T-helper 1 cell treated with Interleukin-12 subunit alpha and Interleukin-12 subunit beta and Interleukin-4 antibody, amounts not matched to agents 30 μg/mL and 1 μg/mL, for 36 hours (primary cell): ENCODE data around the gene PREX1.
A peak's percentile ranks its signal among the peaks of the same experiment; 100 is the strongest.

Source experiments
- H3K27ac Mint-ChIP-seq: one replicate; pipeline ENCODE4 v1.8.0; 2021; ENCODE audit warnings: mild to moderate bottlenecking, mixed read lengths
- H3K27me3 Mint-ChIP-seq: one replicate; pipeline ENCODE4 v1.8.0; 2021; ENCODE audit warnings: low read depth, mixed read lengths
- H3K36me3 Mint-ChIP-seq: one replicate; pipeline ENCODE4 v1.8.0; 2021; ENCODE audit warnings: low read depth, mixed read lengths
- H3K4me1 Mint-ChIP-seq: one replicate; pipeline ENCODE4 v1.8.0; 2021; ENCODE audit warnings: low read depth, mixed read lengths
- H3K4me3 Mint-ChIP-seq: one replicate; pipeline ENCODE4 v1.8.0; 2021; ENCODE audit warnings: mild to moderate bottlenecking, moderate library complexity, mixed read lengths
- H3K9me3 Mint-ChIP-seq: one replicate; pipeline ENCODE4 v1.8.0; 2021; ENCODE audit warnings: mixed read lengths

PREX1 gene

GRCh38 chr20:48658198-48658476, 169.7 kb downstream of the PREX1 start:
- Mint-ChIP-seq H3K27me3 (no peaks in the 10 kb centered on the region), H3K36me3 (peaks cover 68% of the 10 kb centered on the region), H3K4me3 (no peak overlapping the region), H3K9me3 (peaks cover 3% of the 10 kb centered on the region), H3K4me1 (peaks cover 15% of the 10 kb centered on the region), H3K27ac (peak overlapping the region; percentile 24)

GRCh38 chr20:48657426-48658197, 170.2 kb downstream of the PREX1 start:
- no peaks in the 10 kb centered on the region for H3K27me3 Mint-ChIP-seq
- no peak overlapping the region for H3K4me3 Mint-ChIP-seq
- peaks cover 3% of the 10 kb centered on the region for H3K9me3 Mint-ChIP-seq
- H3K27ac Mint-ChIP-seq: peak overlapping the region; percentile 24
- peaks cover 15% of the 10 kb centered on the region for H3K4me1 Mint-ChIP-seq
- peaks cover 63% of the 10 kb centered on the region for H3K36me3 Mint-ChIP-seq

GRCh38 chr20:48656661-48657211, 171.1 kb downstream of the PREX1 start:
- H3K27me3 Mint-ChIP-seq: no peaks in the 10 kb centered on the region
- no peak overlapping the region for H3K4me3 Mint-ChIP-seq
- peaks cover 3% of the 10 kb centered on the region for H3K9me3 Mint-ChIP-seq
- peaks cover 15% of the 10 kb centered on the region for H3K4me1 Mint-ChIP-seq
- H3K27ac Mint-ChIP-seq: peak overlapping the region; percentile 19
- H3K36me3 Mint-ChIP-seq: peaks cover 56% of the 10 kb centered on the region

DNA sequence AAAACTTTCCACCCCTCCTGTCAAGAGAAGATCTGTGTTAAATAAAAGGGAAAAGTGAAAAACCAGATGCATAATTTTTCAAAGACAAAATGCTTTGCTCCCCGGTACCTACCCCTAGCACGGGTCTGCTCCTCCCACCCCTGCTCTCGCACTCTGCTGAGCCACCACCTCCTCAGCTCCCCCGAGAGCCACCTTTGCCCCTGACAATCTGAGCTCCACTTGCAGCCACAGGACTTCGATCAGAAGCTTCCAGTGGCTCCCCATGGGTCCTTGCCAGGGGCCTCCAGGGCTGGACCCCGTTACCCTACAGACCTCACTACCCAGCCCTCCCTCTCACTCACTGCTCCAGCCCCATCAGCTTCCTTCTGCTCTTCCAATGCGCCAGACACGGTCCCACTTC, 171.7 kb downstream of the PREX1 start:
- Mint-ChIP-seq H3K36me3 (peaks cover 58% of the 10 kb centered on the region), H3K27me3 (no peaks in the 10 kb centered on the region), H3K9me3 (peaks cover 3% of the 10 kb centered on the region), H3K4me1 (peaks cover 15% of the 10 kb centered on the region), H3K27ac (peak overlapping the region; percentile 19), H3K4me3 (no peak overlapping the region)

DNA sequence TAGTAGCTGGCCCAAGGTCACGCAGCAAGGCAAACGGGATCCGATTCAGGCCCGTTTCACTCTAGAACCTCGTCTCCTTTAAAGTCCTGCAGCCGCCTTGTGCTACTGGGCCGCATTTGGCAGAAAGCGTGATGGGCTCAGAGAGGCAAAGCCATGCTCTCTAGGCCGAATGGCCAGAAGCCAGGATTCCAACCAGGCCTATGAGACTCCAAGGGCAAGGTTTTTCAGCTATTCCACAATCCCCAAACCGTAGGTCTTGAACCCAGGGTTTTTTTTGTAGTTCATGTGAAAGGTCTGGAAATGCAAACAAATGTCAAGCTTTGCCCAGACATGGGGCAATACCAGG, 174.1 kb downstream of the PREX1 start:
- H3K9me3 Mint-ChIP-seq: no peaks in the 10 kb centered on the region
- H3K4me3 Mint-ChIP-seq: no peak overlapping the region
- no peak overlapping the region for H3K27ac Mint-ChIP-seq
- peaks cover 55% of the 10 kb centered on the region for H3K36me3 Mint-ChIP-seq
- H3K4me1 Mint-ChIP-seq: peaks cover 8% of the 10 kb centered on the region
- no peaks in the 10 kb centered on the region for H3K27me3 Mint-ChIP-seq

- H3K36me3 Mint-ChIP-seq: peaks cover 55% of the 10 kb centered on the region
- H3K9me3 Mint-ChIP-seq: no peaks in the 10 kb centered on the region
- H3K4me1 Mint-ChIP-seq: peaks cover 7% of the 10 kb centered on the region
- H3K27me3 Mint-ChIP-seq: no peaks in the 10 kb centered on the region
- H3K27ac Mint-ChIP-seq: no peak overlapping the region
- no peak overlapping the region for H3K4me3 Mint-ChIP-seq
These were observed 174.7 kb downstream of the PREX1 start for GRCh38 chr20:48652961-48653705.

DNA sequence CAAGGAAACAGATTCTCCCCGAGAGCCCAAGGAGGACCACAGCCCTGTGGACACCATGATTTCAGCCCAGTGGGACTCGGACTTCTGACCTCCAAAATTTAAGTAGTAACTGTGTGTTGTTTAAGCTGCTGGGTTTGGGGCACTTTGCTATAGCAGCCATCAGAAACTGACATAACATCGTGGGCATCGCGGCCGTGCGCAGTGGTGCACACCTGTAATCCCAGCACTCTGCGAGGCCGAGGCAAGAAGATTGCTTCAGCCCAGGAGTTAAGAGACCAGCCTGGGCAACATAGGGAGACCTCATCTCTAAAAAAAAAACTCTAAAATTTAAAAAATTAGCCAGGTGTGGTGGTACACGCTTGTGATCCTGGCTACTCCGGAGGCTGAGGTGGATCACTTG, 175.8 kb downstream of the PREX1 start:
- H3K27me3 Mint-ChIP-seq: no peaks in the 10 kb centered on the region
- peaks cover 53% of the 10 kb centered on the region for H3K36me3 Mint-ChIP-seq
- no peak overlapping the region for H3K27ac Mint-ChIP-seq
- no peak overlapping the region for H3K4me3 Mint-ChIP-seq
- peaks cover 2% of the 10 kb centered on the region for H3K4me1 Mint-ChIP-seq
- H3K9me3 Mint-ChIP-seq: no peaks in the 10 kb centered on the region

GRCh38 chr20:48651271-48651670, 176.5 kb downstream of the PREX1 start:
- Mint-ChIP-seq H3K27ac (no peak overlapping the region), H3K9me3 (no peaks in the 10 kb centered on the region), H3K36me3 (peaks cover 48% of the 10 kb centered on the region), H3K4me1 (no peaks in the 10 kb centered on the region), H3K27me3 (no peaks in the 10 kb centered on the region), H3K4me3 (no peak overlapping the region)

GRCh38 chr20:48649868-48650267, 177.9 kb downstream of the PREX1 start:
- Mint-ChIP-seq H3K27ac (no peak overlapping the region), H3K4me3 (no peak overlapping the region), H3K36me3 (peaks cover 49% of the 10 kb centered on the region), H3K27me3 (no peaks in the 10 kb centered on the region), H3K9me3 (no peaks in the 10 kb centered on the region), H3K4me1 (no peaks in the 10 kb centered on the region)

DNA sequence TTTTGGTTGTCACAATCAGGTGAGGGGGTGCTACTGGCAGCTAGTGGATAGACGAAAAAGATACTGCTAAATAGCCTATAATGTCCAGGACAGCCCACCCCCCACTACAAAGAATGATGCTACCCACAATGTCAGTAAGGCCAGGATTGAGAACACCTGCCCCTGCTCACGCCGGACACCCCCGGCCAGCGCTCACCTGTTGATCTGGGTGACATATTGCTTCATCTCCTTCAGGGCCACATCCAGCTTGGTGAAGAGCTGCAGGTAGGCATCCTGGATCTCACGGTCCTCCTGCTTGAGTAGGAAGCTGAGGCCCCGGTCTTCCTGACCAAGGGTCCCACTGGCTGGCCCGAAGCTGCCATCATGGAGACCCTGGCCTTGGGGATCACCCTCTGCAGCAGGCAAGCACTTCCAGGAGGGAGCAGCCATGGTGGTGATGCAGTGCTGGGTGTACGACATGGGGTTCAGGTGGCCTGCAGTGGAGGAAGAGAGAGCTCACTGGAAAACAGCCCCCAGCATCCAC, 178.6 kb downstream of the PREX1 start:
- no peak overlapping the region for H3K27ac Mint-ChIP-seq
- peaks cover 53% of the 10 kb centered on the region for H3K36me3 Mint-ChIP-seq
- no peak overlapping the region for H3K4me3 Mint-ChIP-seq
- H3K9me3 Mint-ChIP-seq: no peaks in the 10 kb centered on the region
- no peaks in the 10 kb centered on the region for H3K4me1 Mint-ChIP-seq
- no peaks in the 10 kb centered on the region for H3K27me3 Mint-ChIP-seq

DNA sequence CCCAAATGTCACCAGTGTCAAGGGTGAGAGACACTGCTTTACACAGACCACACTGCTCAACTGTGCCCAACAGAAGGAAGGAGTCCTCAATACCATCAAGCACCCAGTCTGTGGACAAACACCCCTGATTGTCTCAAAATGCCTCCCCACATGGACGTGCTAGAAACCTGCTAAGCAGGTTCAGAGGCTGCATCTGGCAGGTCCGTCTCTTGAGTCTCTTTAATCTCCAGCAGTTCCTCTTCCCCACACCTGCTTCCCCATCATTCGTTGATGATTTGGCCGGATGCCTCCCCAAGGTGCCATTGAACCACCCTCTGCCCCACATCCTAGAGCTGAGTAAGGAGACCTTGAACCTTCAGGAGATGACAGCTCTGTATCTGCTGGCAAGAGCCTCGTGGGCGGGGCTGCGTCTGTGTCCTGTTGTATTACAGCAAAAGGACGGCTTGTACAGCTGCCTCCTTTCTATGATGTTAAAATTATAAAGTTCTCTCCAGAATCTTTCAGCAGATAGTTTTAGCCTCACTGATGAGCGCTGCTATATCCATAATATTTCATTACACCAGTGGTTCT, 179.2 kb downstream of the PREX1 start:
- Mint-ChIP-seq H3K4me3 (no peak overlapping the region), H3K9me3 (no peaks in the 10 kb centered on the region), H3K27me3 (no peaks in the 10 kb centered on the region), H3K27ac (peak overlapping the region; percentile 36), H3K36me3 (peaks cover 55% of the 10 kb centered on the region), H3K4me1 (no peaks in the 10 kb centered on the region)

GRCh38 chr20:48647858-48648257, 179.9 kb downstream of the PREX1 start:
- Mint-ChIP-seq H3K4me1 (no peaks in the 10 kb centered on the region), H3K27me3 (no peaks in the 10 kb centered on the region), H3K9me3 (no peaks in the 10 kb centered on the region), H3K36me3 (peaks cover 53% of the 10 kb centered on the region), H3K4me3 (no peak overlapping the region), H3K27ac (no peak overlapping the region)

DNA sequence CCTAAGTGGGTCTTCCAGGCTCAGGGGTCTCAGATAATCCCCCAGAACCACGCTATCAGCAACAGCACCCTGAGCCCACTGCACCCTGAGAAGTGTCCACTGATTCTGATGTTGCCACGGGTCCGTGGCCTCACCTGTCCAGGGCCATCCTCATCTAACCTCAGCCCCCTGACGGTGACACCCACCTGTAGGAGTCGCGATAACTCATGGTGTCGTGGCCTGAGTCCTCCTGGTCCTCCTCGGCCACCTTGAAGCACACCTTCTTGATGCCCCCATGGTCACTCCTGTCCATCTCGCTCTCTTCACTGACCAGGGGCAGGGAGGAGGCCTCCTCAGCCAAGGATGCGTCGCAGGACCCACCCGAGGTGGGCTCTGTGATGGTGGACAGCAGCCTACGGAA, 182.1 kb downstream of the PREX1 start:
- H3K27me3 Mint-ChIP-seq: no peaks in the 10 kb centered on the region
- H3K36me3 Mint-ChIP-seq: peaks cover 54% of the 10 kb centered on the region
- H3K27ac Mint-ChIP-seq: no peak overlapping the region
- no peaks in the 10 kb centered on the region for H3K9me3 Mint-ChIP-seq
- no peaks in the 10 kb centered on the region for H3K4me1 Mint-ChIP-seq
- H3K4me3 Mint-ChIP-seq: no peak overlapping the region

DNA sequence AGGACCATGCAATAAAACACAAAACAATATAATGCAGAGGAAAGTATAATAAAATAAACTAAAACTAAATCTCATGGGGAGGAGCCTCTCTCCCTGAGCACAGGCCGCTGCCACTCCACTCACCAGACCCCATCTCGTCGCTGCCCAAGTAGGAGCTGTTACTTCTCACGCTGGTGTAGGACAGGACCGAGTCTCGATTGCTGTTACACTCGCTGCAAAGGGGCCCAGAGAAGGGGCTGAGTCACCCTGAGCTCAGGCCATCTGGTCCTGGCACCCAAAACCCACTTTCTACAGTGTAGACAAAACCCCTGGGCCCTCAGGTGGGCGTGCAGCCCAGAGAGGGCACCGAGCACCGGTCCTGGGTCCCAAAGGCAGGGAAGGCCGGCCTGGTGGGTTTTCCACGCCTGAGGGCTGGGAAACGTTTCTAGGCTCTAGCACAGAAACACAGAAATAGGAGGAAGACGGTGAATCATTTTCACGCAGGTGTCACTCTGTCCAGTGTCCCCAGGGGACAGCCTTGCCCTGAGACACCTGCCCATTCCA, 183.4 kb downstream of the PREX1 start:
- peaks cover 54% of the 10 kb centered on the region for H3K36me3 Mint-ChIP-seq
- no peak overlapping the region for H3K27ac Mint-ChIP-seq
- no peaks in the 10 kb centered on the region for H3K27me3 Mint-ChIP-seq
- no peaks in the 10 kb centered on the region for H3K9me3 Mint-ChIP-seq
- H3K4me1 Mint-ChIP-seq: no peaks in the 10 kb centered on the region
- no peak overlapping the region for H3K4me3 Mint-ChIP-seq
